Mucosa of descending colon (tissue), 3 donors: ENCODE measurements around the gene KIRREL3. TPM values are rescaled to one million over a fixed set of nuclear protein-coding genes. Genes with fewer than 3 reads are reported as not detected.
A peak's percentile ranks its signal among the peaks of the same experiment; 100 is the strongest.
"Not testable (repeated sequence)": the region's sequence is repeated elsewhere in the genome, so short reads cannot be mapped to it uniquely, and the experiment has no call there.

ENCODE experiments used
- ATAC-seq: fragments of 200-7000 bp; cut with Tn5 transposase; one replicate; pipeline ENCODE4 v1.9.1; 2020; ENCODE audit warnings: mild to moderate bottlenecking, moderate library complexity
- DNase-seq, 3 donors: peaks; one replicate each; pipeline ENCODE4 v3.0.0-alpha.2; 2020
- H3K36me3 ChIP-seq: fragments of 200-600 bp; one replicate; pipeline ENCODE4 v1.8.0; 2021; ENCODE audit warnings: low read depth, mild to moderate bottlenecking
- H3K4me1 ChIP-seq: fragments of 200-600 bp; one replicate; pipeline ENCODE4 v1.8.0; 2021; ENCODE audit warnings: low read depth, mild to moderate bottlenecking
- H3K4me3 ChIP-seq: fragments of 200-600 bp; one replicate; pipeline ENCODE4 v1.8.0; 2021; ENCODE audit warnings: mild to moderate bottlenecking
- H3K9me3 ChIP-seq: fragments of 200-600 bp; one replicate; pipeline ENCODE4 v1.8.0; 2021; ENCODE audit warnings: mild to moderate bottlenecking
- intact Hi-C, 2 donors: fragments of 100-400 bp; cut with DNase I in 1 of 2; cut with micrococcal nuclease in 1 of 2; formaldehyde crosslinking; loops; one replicate each; pipeline versions ENCODE4 v1.11.0 to v1.11.1; 2022; cut with DNase I, micrococcal nuclease
- total RNA-seq, 3 donors: library from RNA; stranded (reverse); fragmentation: NEBNext Ultra II Directional in 2 of 3; extraction: Animal tissue kit (Norgen Biotek cat#: 25700) in 2 of 3; gene quantifications; one replicate each; pipeline versions ENCODE4 v1.2.1 to v1.2.4, GENCODE V29; 2021 to 2023
- TF ChIP-seq, protein P1 (sequence below): fragments of 200-600 bp; IDR thresholded peaks from one replicate; pipeline ENCODE4 v1.8.0; 2022; ENCODE audit warnings: antibody characterized with exemption, mild to moderate bottlenecking
- donor health status: DM: no; HTN: no; CAD: no; lungs with moderate emphysema.
- donor health status: DM: no; HTN: no; CAD: no.
- donor health status: DM: no; HTN: yes; CAD: no.

The KIRREL3 gene
- total RNA-seq, 3 donors from 2014 or later = 0.23 to 2.4 (median 0.70) TPM

DNA sequence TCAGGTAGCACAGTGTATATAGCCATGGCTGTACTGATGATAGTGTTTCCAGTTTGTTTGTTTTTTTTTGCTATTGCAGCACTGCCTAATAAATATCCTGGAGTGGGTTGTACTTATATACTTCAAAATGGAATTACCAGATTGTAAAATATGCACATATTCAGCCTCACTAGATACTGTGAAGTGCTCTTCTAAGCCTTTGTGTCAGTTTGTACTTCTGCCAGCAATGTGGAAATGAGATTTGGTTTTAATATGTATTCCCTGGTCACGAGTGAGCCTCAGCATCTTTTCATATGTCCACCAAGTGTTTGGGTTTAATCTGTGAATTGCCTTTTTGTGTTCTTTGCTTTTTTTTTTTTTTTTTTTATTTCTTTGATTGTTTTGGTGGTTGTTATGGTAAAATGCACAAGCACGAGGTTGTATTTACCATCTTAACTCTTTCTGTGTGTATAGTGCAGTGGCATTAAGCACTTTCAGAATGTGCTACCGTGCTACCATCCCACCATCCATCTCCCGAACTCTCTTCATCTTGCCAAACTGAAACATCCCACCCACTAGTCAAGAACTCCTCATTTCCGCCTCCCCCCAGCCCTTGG is 610.2 kb downstream of the KIRREL3 start:
- DNase-seq (no peak), ATAC-seq (no peak)
- H3K4me1 ChIP-seq = peaks cover 19% of the 10 kb centered on the region
- H3K9me3 ChIP-seq = no peaks in the 10 kb centered on the region
- H3K36me3 ChIP-seq = no peaks in the 10 kb centered on the region
- no peak overlapping the region for H3K4me3 ChIP-seq
- TF ChIP-seq, protein P1, sequence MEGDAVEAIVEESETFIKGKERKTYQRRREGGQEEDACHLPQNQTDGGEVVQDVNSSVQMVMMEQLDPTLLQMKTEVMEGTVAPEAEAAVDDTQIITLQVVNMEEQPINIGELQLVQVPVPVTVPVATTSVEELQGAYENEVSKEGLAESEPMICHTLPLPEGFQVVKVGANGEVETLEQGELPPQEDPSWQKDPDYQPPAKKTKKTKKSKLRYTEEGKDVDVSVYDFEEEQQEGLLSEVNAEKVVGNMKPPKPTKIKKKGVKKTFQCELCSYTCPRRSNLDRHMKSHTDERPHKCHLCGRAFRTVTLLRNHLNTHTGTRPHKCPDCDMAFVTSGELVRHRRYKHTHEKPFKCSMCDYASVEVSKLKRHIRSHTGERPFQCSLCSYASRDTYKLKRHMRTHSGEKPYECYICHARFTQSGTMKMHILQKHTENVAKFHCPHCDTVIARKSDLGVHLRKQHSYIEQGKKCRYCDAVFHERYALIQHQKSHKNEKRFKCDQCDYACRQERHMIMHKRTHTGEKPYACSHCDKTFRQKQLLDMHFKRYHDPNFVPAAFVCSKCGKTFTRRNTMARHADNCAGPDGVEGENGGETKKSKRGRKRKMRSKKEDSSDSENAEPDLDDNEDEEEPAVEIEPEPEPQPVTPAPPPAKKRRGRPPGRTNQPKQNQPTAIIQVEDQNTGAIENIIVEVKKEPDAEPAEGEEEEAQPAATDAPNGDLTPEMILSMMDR = no peak
- intact Hi-C loops = no loop called here

DNA sequence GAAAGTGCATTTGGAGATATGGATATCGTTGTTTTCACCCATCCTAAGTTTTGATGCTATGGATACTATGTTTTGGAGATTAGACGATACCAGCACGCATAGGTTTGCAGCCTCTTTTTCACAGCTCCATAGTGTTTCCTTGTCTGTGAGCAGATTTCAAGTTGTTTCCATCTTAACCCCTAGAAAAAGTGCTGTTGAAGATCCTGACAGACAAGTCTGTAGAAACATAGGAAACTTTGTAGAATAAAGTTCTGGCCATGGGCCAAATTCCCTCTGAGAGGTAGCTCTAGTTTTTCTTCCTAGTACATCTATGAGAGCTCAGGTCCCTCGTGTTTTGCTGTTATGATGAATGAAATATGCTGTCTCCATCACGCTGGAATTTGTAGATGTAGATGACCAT is 612.7 kb downstream of the KIRREL3 start:
- Histone ChIP-seq H3K36me3 (no peaks in the 10 kb centered on the region), H3K4me1 (peaks cover 27% of the 10 kb centered on the region), H3K4me3 (no peak overlapping the region), H3K9me3 (no peaks in the 10 kb centered on the region)
- TF ChIP-seq, protein P1 = no peak
- no peak for ATAC-seq
- DNase-seq = no peak
- intact Hi-C loops = no loop called here

DNA sequence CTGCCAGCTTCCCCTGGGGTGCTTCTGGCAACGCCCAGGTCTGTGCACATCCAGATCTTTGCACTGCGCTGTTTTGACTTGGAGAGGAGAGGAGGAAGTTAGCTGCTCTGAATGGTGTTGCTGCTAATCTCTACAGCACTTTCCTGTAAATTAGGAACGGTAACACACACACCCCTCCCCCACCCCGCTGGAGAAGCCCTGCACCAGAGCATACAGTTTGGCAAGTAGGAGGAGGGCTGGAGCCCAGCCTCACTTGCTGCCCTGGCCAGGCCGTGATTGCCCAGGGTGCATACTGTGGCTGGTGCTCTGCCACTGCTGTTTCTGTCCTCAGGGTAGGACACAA is 613.9 kb downstream of the KIRREL3 start:
- peak; percentile 73 for ATAC-seq
- intact Hi-C loops, H3K9me3 ChIP-seq, H3K36me3 ChIP-seq, H3K4me3 ChIP-seq: not testable (repeated sequence)
- DNase-seq = peak; percentile 71 to 81 (median 74)
- H3K4me1 ChIP-seq = peaks cover 27% of the 10 kb centered on the region

DNA sequence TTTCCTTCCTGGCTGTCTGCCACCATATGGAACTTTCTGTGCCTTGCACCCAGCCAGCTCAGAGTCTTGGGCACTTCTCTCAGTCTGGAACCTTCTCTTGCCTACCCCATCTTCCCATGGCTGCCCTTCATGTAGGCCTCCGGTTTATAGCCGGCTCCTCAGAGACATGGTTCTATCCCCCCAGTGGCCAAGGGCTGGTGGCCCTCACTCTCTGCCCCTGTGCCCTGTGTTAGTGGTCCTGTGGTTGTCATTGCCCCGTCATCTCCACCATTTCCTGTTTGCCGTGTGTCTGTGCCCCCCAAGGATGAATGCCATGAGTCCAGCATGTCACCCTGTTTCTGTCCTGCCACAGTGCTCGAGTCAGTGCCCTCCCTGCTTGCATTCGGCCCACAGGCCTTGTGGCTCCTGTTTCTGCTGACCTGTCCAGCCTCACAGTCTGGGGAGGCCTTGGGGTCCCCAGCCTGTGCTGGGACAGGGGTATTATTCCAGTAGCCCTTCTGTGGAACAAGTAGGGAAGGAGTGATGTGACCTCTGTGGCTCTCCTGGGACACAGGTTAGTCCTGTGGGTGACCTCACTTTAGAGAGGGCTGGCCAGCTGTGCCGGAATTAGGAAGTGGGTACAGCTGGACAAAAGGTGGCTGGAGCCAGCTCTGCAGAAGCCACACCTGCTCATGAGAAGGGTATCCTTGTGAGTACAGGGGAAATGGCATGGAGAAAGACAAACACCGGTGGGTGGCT is 614.4 kb downstream of the KIRREL3 start:
- H3K9me3 ChIP-seq = no peaks in the 10 kb centered on the region
- no peaks in the 10 kb centered on the region for H3K36me3 ChIP-seq
- no peak for ATAC-seq
- TF ChIP-seq, protein P1 = no peak
- intact Hi-C loops = no loop called here
- no peak for DNase-seq
- H3K4me3 ChIP-seq = no peak overlapping the region
- peaks cover 27% of the 10 kb centered on the region for H3K4me1 ChIP-seq

DNA sequence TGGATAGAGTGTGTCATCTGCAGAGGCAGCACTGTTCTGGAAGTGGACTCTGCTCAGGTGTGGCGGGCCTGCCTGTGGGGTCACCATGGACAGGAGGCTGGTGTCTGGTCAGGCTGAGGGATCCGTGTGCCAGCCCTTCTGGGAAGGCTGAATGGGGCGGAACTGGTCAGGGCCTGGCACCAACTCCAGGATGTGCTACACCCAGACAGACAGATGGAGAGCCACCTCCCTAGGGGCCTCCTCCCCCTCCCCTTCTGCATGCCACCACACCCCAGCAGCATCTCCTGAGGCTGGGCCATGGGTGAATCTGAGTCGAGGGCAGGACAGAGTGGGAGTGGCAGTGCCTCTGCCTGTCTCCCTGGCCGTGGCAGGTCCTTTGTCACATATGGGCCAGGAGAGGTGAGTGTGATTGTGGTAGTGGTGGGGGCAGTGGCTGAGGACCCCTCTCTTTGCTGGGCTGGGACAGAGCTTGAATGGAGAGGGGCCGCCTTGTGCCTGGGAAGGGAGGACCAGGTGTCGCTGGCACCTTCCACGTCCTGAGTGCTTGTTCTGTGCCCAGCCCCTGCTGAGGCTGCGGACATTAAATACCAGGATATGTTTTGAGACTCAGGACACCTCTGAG is 616.0 kb downstream of the KIRREL3 start:
- Histone ChIP-seq H3K4me1 (peaks cover 27% of the 10 kb centered on the region), H3K4me3 (no peak overlapping the region), H3K36me3 (no peaks in the 10 kb centered on the region), H3K9me3 (no peaks in the 10 kb centered on the region)
- ATAC-seq (peak; percentile 72), DNase-seq (peak; percentile 67 to 83 (median 71))
- TF ChIP-seq, protein P1 = no peak
- intact Hi-C loops = no loop called here
